ENCODE measurements around the gene HNRNPCL1. TPM values are rescaled to one million over a fixed set of nuclear protein-coding genes. Genes with fewer than 3 reads are reported as not detected.
"Not testable (repeated sequence)": the region's sequence is repeated elsewhere in the genome, so short reads cannot be mapped to it uniquely, and the experiment has no call there.

The HNRNPCL1 gene
- total RNA-seq = not detected

GRCh38 chr1:12848620-12849019 lies at the start of gene HNRNPCL1:
Gene HNRNPCL1, minus strand, starts transcription at chr1:12848720. Its CDS starts 431 bp downstream, at chr1:12848289.
- not testable (repeated sequence) for DNase-seq (ENCODE audit: low spot score); ATAC-seq (ENCODE audit: insufficient number of reproducible peaks, low FRiP score, low read depth); H3K27me3 ChIP-seq (replicated peaks; ENCODE audit: insufficient read depth); H3K36me3 ChIP-seq; H3K9me3 ChIP-seq; H3K27ac ChIP-seq; H3K4me1 ChIP-seq (ENCODE audit: control insufficient read depth in 1 of 2, low read depth in 2 of 2); H3K4me3 ChIP-seq

GRCh38 chr1:12898170-12898569 lies 49.6 kb upstream of the HNRNPCL1 start, which contains the start of gene PRAMEF10:
Gene PRAMEF10, minus strand, starts transcription at chr1:12898270. Its CDS starts 2,423 bp downstream, at chr1:12895847.
- ATAC-seq (ENCODE audit: insufficient number of reproducible peaks, low FRiP score, low read depth); H3K4me3 ChIP-seq; H3K4me1 ChIP-seq (ENCODE audit: control insufficient read depth in 1 of 2, low read depth in 2 of 2); H3K27me3 ChIP-seq (replicated peaks; ENCODE audit: insufficient read depth); H3K27ac ChIP-seq; DNase-seq (ENCODE audit: low spot score); H3K36me3 ChIP-seq; H3K9me3 ChIP-seq: not testable (repeated sequence)

- not testable (repeated sequence) for H3K9me3 ChIP-seq
Observed at GRCh38 chr1:12886101-12886500, 37.6 kb upstream of the HNRNPCL1 start, which contains the start of gene PRAMEF4. Gene PRAMEF4, minus strand, starts transcription at chr1:12886201. Its CDS starts 2,807 bp downstream, at chr1:12883394.

GRCh38 chr1:12878453-12878852 lies 29.9 kb upstream of the HNRNPCL1 start:
- not testable (repeated sequence) for H3K9me3 ChIP-seq; DNase-seq (ENCODE audit: low spot score); H3K27me3 ChIP-seq (replicated peaks; ENCODE audit: insufficient read depth); H3K36me3 ChIP-seq; H3K4me3 ChIP-seq; H3K27ac ChIP-seq; ATAC-seq (ENCODE audit: insufficient number of reproducible peaks, low FRiP score, low read depth); H3K4me1 ChIP-seq (ENCODE audit: control insufficient read depth in 1 of 2, low read depth in 2 of 2)

More at GRCh38 chr1:12886101-12886500, 37.6 kb upstream of the HNRNPCL1 start, which contains the start of gene PRAMEF4:
- not testable (repeated sequence) for H3K27me3 ChIP-seq (replicated peaks; ENCODE audit: insufficient read depth); ATAC-seq (ENCODE audit: insufficient number of reproducible peaks, low FRiP score, low read depth); H3K4me1 ChIP-seq (ENCODE audit: control insufficient read depth in 1 of 2, low read depth in 2 of 2); H3K36me3 ChIP-seq; H3K4me3 ChIP-seq; DNase-seq (ENCODE audit: low spot score); H3K27ac ChIP-seq

GRCh38 chr1:12863131-12863880 lies 14.8 kb upstream of the HNRNPCL1 start:
- H3K36me3 ChIP-seq; H3K9me3 ChIP-seq; H3K4me1 ChIP-seq (ENCODE audit: control insufficient read depth in 1 of 2, low read depth in 2 of 2); ATAC-seq (ENCODE audit: insufficient number of reproducible peaks, low FRiP score, low read depth); H3K27ac ChIP-seq; H3K27me3 ChIP-seq (replicated peaks; ENCODE audit: insufficient read depth); H3K4me3 ChIP-seq; DNase-seq (ENCODE audit: low spot score): not testable (repeated sequence)

GRCh38 chr1:12856786-12857185 lies 8.3 kb upstream of the HNRNPCL1 start, which contains the start of gene PRAMEF2:
Gene PRAMEF2, plus strand, starts transcription at chr1:12857086. Its CDS starts 1,924 bp downstream, at chr1:12859010.
- H3K4me3 ChIP-seq; H3K4me1 ChIP-seq (ENCODE audit: control insufficient read depth in 1 of 2, low read depth in 2 of 2); H3K36me3 ChIP-seq; H3K27ac ChIP-seq; H3K27me3 ChIP-seq (replicated peaks; ENCODE audit: insufficient read depth); ATAC-seq (ENCODE audit: insufficient number of reproducible peaks, low FRiP score, low read depth); H3K9me3 ChIP-seq; DNase-seq (ENCODE audit: low spot score): not testable (repeated sequence)

- H3K4me1 ChIP-seq (ENCODE audit: control insufficient read depth in 1 of 2, low read depth in 2 of 2) = no peaks in the 10 kb centered on the region
- H3K27ac ChIP-seq = no peak overlapping the region
- no peak for TF ChIP-seq CTCF (IDR thresholded peaks at IDR 0.05)
- H3K36me3 ChIP-seq = no peaks in the 10 kb centered on the region
- ATAC-seq (ENCODE audit: insufficient number of reproducible peaks, low FRiP score, low read depth) (no peak), DNase-seq (ENCODE audit: low spot score) (no peak)
- no peak overlapping the region for H3K4me3 ChIP-seq
- H3K27me3 ChIP-seq (replicated peaks; ENCODE audit: insufficient read depth) = no peaks in the 10 kb centered on the region
- H3K9me3 ChIP-seq = no peaks in the 10 kb centered on the region
Observed at GRCh38 chr1:12851779-12852178, 3.3 kb upstream of the HNRNPCL1 start.

- DNase-seq (ENCODE audit: low spot score); H3K27ac ChIP-seq; H3K36me3 ChIP-seq; H3K4me1 ChIP-seq (ENCODE audit: control insufficient read depth in 1 of 2, low read depth in 2 of 2); ATAC-seq (ENCODE audit: insufficient number of reproducible peaks, low FRiP score, low read depth); H3K9me3 ChIP-seq; H3K4me3 ChIP-seq; H3K27me3 ChIP-seq (replicated peaks; ENCODE audit: insufficient read depth): not testable (repeated sequence)
Observed at GRCh38 chr1:12833251-12833650, 15.3 kb downstream of the HNRNPCL1 start.

- not testable (repeated sequence) for H3K27ac ChIP-seq; ATAC-seq (ENCODE audit: insufficient number of reproducible peaks, low FRiP score, low read depth); H3K36me3 ChIP-seq; H3K4me1 ChIP-seq (ENCODE audit: control insufficient read depth in 1 of 2, low read depth in 2 of 2); H3K9me3 ChIP-seq; H3K27me3 ChIP-seq (replicated peaks; ENCODE audit: insufficient read depth); H3K4me3 ChIP-seq; DNase-seq (ENCODE audit: low spot score)
Observed at GRCh38 chr1:12831310-12831709, 17.2 kb downstream of the HNRNPCL1 start, which contains the start of gene PRAMEF11. Gene PRAMEF11, minus strand, starts transcription at chr1:12831410. Its CDS starts 2,621 bp downstream, at chr1:12828789.

GRCh38 chr1:12819061-12819460 lies 29.5 kb downstream of the HNRNPCL1 start:
- H3K27me3 ChIP-seq (replicated peaks; ENCODE audit: insufficient read depth); H3K36me3 ChIP-seq; H3K9me3 ChIP-seq; H3K4me3 ChIP-seq; H3K27ac ChIP-seq; ATAC-seq (ENCODE audit: insufficient number of reproducible peaks, low FRiP score, low read depth); H3K4me1 ChIP-seq (ENCODE audit: control insufficient read depth in 1 of 2, low read depth in 2 of 2); DNase-seq (ENCODE audit: low spot score): not testable (repeated sequence)

Data from thoracic aorta (tissue), 2 donors.